H1 (cell line): ENCODE results near the gene YAF2. TPM values are rescaled to one million over a fixed set of nuclear protein-coding genes. Genes with fewer than 3 reads are reported as not detected.

Experiments
- CTCF ChIA-PET: fragments of 300-600 bp; sonication (Branson Sonifier 250); formaldehyde crosslinking; loops from one replicate; lab custom pipeline; 2021; ENCODE audit not compliant: partially characterized antibody; lab: Charles Lee
- POLR2A ChIA-PET: fragments of 300-600 bp; sonication (Branson Sonifier 250); formaldehyde crosslinking; loops from one replicate; lab custom pipeline; 2021; ENCODE audit warnings: inconsistent platforms; ENCODE audit not compliant: partially characterized antibody; lab: Charles Lee
- DNase-seq, 2 experiments: peaks; one replicate each; pipeline versions ENCODE4 v3.0.0 to v3.0.0-alpha.2; 2010 to 2022; ENCODE audit warnings: low spot score in 2 of 2, low read depth in 1 of 2, mixed read lengths in 1 of 2
- FAIRE-seq: peaks from 2 replicates; lab custom pipeline; 2011; peaks lifted over from hg19 to GRCh38; lab: Jason Lieb, UNC
- H2AFZ ChIP-seq: 2 replicates; pipeline ENCODE4 v1.8.1; 2012; ENCODE audit warnings: low read length, inconsistent platforms
- H2AK5ac ChIP-seq: 2 replicates; pipeline ENCODE4 v1.6.1; 2013; ENCODE audit warnings: low read depth, low read length
- H2BK120ac ChIP-seq: replicated peaks from 2 replicates; pipeline ENCODE3; 2013; ENCODE audit warnings: low read depth, low read length, inconsistent platforms
- H2BK12ac ChIP-seq: 2 replicates; pipeline ENCODE4 v1.6.1; 2013; ENCODE audit warnings: low read depth, low read length
- H2BK15ac ChIP-seq: 2 replicates; pipeline ENCODE4 v1.6.1; 2013; ENCODE audit warnings: low read length
- H2BK20ac ChIP-seq: 2 replicates; pipeline ENCODE4 v1.6.1; 2013; ENCODE audit warnings: low read length
- H2BK5ac ChIP-seq: 2 replicates; pipeline ENCODE4 v1.6.1; 2013; ENCODE audit warnings: low read depth, low read length
- H3K14ac ChIP-seq: 2 replicates; pipeline ENCODE4 v1.6.1; 2013; ENCODE audit warnings: inconsistent platforms; ENCODE audit not compliant: insufficient read length
- H3K18ac ChIP-seq: 2 replicates; pipeline ENCODE4 v1.6.1; 2013; ENCODE audit warnings: low read length; ENCODE audit errors: extremely low read depth
- H3K23ac ChIP-seq: 2 replicates; pipeline ENCODE4 v1.6.1; 2013; ENCODE audit warnings: inconsistent platforms; ENCODE audit not compliant: insufficient read length
- H3K23me2 ChIP-seq: 2 replicates; pipeline ENCODE4 v1.6.1; 2013; ENCODE audit warnings: low read depth, low read length
- H3K27ac ChIP-seq: 2 replicates; pipeline ENCODE4 v1.6.1; 2011; ENCODE audit warnings: low read depth, low read length, inconsistent platforms
- H3K27me3 ChIP-seq, 4 experiments: replicated peaks in 1 of 4; 1 replicate in 1 of 4; 2 replicates in 3 of 4; pipeline versions ENCODE4 v1.6.1 to v1.8.1; 2011 to 2013; ENCODE audit warnings: low read length in 3 of 4, mild to moderate bottlenecking in 3 of 4, inconsistent platforms in 2 of 4, mixed read lengths in 2 of 4, moderate library complexity in 1 of 4; ENCODE audit not compliant: control insufficient read depth in 3 of 4, insufficient read depth in 3 of 4; ENCODE audit errors: extremely low read depth in 1 of 4
- H3K36me3 ChIP-seq, 4 experiments: 2 replicates each; pipeline versions ENCODE4 v1.6.1 to v1.8.1; 2011 to 2013; ENCODE audit warnings: mild to moderate bottlenecking in 4 of 4, low read length in 3 of 4, moderate library complexity in 2 of 4, control low read depth in 1 of 4, inconsistent platforms in 1 of 4; ENCODE audit not compliant: insufficient read depth in 4 of 4, control insufficient read depth in 2 of 4
- H3K4ac ChIP-seq: replicated peaks from 2 replicates; pipeline ENCODE3; 2013; ENCODE audit warnings: low read length, low read depth, mixed read lengths, inconsistent platforms; ENCODE audit not compliant: insufficient read length
- H3K4me1 ChIP-seq, 4 experiments: replicated peaks in 1 of 4; 1 replicate in 1 of 4; 2 replicates in 3 of 4; pipeline versions ENCODE4 v1.6.1 to v1.8.1; 2011 to 2013; ENCODE audit warnings: low read length in 3 of 4, inconsistent platforms in 2 of 4, mixed read lengths in 1 of 4; ENCODE audit not compliant: insufficient read depth in 4 of 4, control insufficient read depth in 3 of 4
- H3K4me2 ChIP-seq, 2 experiments: 2 replicates each; pipeline versions ENCODE4 v1.6.1 to v1.8.1; 2011 to 2013; ENCODE audit warnings: low read depth in 2 of 2, low read length in 2 of 2, control low read depth in 1 of 2, inconsistent platforms in 1 of 2, mild to moderate bottlenecking in 1 of 2; ENCODE audit not compliant: insufficient read depth in 1 of 2
- H3K4me3 ChIP-seq, 4 experiments: fragments of 200-600, 300-600 bp in 1 of 4; sonication (generic), shearing (Covaris generic), sonication (Bioruptor Twin) in 1 of 4; 2 replicates each; pipeline versions ENCODE4 v1.5.1 to v1.8.1; 2011 to 2016; ENCODE audit warnings: low read length in 4 of 4, low read depth in 3 of 4, control low read depth in 2 of 4, inconsistent platforms in 2 of 4, mild to moderate bottlenecking in 2 of 4, mixed read lengths in 1 of 4, moderate library complexity in 1 of 4; ENCODE audit not compliant: insufficient read depth in 2 of 4; ENCODE audit errors: extremely low read depth in 1 of 4
- H3K56ac ChIP-seq: replicated peaks from 2 replicates; pipeline ENCODE3; 2013; ENCODE audit warnings: low read depth, mild to moderate bottlenecking, mixed read lengths, low read length, inconsistent platforms; ENCODE audit not compliant: insufficient read length
- H3K79me1 ChIP-seq: 2 replicates; pipeline ENCODE4 v1.6.1; 2013; ENCODE audit warnings: low read depth, low read length, control low read depth
- H3K79me2 ChIP-seq, 2 experiments: 2 replicates each; pipeline versions ENCODE4 v1.6.1 to v1.8.1; 2012 to 2013; ENCODE audit warnings: low read length in 2 of 2, mild to moderate bottlenecking in 2 of 2, inconsistent platforms in 1 of 2; ENCODE audit not compliant: insufficient read depth in 2 of 2, control insufficient read depth in 1 of 2
- H3K9ac ChIP-seq, 4 experiments: replicated peaks in 1 of 4; 1 replicate in 1 of 4; 2 replicates in 3 of 4; pipeline versions ENCODE4 v1.6.1 to v1.8.1; 2011 to 2013; ENCODE audit warnings: low read depth in 3 of 4, low read length in 3 of 4, control low read depth in 2 of 4, mild to moderate bottlenecking in 2 of 4, moderate library complexity in 2 of 4, inconsistent platforms in 1 of 4; ENCODE audit errors: extremely low read depth in 1 of 4
- H3K9me3 ChIP-seq, 2 experiments: 2 replicates each; pipeline versions ENCODE4 v1.6.1 to v1.8.1; 2012 to 2013; ENCODE audit warnings: mild to moderate bottlenecking in 2 of 2, moderate library complexity in 2 of 2, control low read depth in 1 of 2, inconsistent platforms in 1 of 2, low read depth in 1 of 2, low read length in 1 of 2, mixed read lengths in 1 of 2; ENCODE audit not compliant: insufficient read depth in 2 of 2
- H4K20me1 ChIP-seq, 2 experiments: replicated peaks in 1 of 2; 2 replicates each; pipeline versions ENCODE3 to v1.8.1; 2011 to 2013; ENCODE audit warnings: inconsistent platforms in 2 of 2, low read length in 2 of 2, mild to moderate bottlenecking in 1 of 2; ENCODE audit not compliant: insufficient read depth in 2 of 2, control insufficient read depth in 1 of 2
- H4K5ac ChIP-seq: 2 replicates; pipeline ENCODE4 v1.6.1; 2013; ENCODE audit warnings: low read length, low read depth, mixed read lengths, inconsistent platforms; ENCODE audit not compliant: insufficient read length
- H4K8ac ChIP-seq: 2 replicates; pipeline ENCODE4 v1.8.0; 2013; ENCODE audit warnings: mild to moderate bottlenecking, moderate library complexity, low read length, inconsistent platforms; ENCODE audit not compliant: insufficient read depth; ENCODE audit errors: extremely low read depth
- H4K91ac ChIP-seq: replicated peaks from 2 replicates; pipeline ENCODE3; 2013; ENCODE audit warnings: low read length, mixed read lengths, inconsistent platforms; ENCODE audit not compliant: insufficient read length
- ASH2L ChIP-seq: fragments of 200-600, 300-600 bp; sonication (generic); IDR thresholded peaks from one replicate; pipeline ENCODE4 v1.7.1; 2017; ENCODE audit warnings: low read length
- CHD1 ChIP-seq: IDR thresholded peaks from 2 replicates; pipeline ENCODE4 v1.6.1; 2012; ENCODE audit warnings: low read depth, low read length, improper control_type of control experiment
- CHD2 ChIP-seq: IDR thresholded peaks from 2 replicates; pipeline ENCODE4 v1.6.1; 2012; ENCODE audit warnings: low read length, improper control_type of control experiment
- POLR2A ChIP-seq, 2 experiments: IDR thresholded peaks; 1 replicate in 1 of 2; 2 replicates in 1 of 2; pipeline ENCODE4 v1.6.1; 2011; ENCODE audit warnings: low read depth in 2 of 2, low read length in 2 of 2, mild to moderate bottlenecking in 2 of 2; ENCODE audit errors: control extremely low read depth in 1 of 2
- RBBP5 ChIP-seq: IDR thresholded peaks from 2 replicates; pipeline ENCODE4 v1.7.1; 2012; ENCODE audit warnings: low read depth, mild to moderate bottlenecking, inconsistent platforms, low read length, moderate library complexity, borderline replicate concordance
- SAP30 ChIP-seq: fragments of 300-600 bp; sonication (generic); IDR thresholded peaks from 2 replicates; pipeline ENCODE4 v1.7.1; 2012; ENCODE audit warnings: low read length, moderate library complexity, mild to moderate bottlenecking, inconsistent platforms; ENCODE audit not compliant: insufficient read depth, insufficient replicate concordance
- SP1 ChIP-seq: IDR thresholded peaks from 2 replicates; pipeline ENCODE4 v1.6.1; 2011; ENCODE audit warnings: low read depth, low read length
- SRF ChIP-seq: IDR thresholded peaks from 2 replicates; pipeline ENCODE4 v1.6.1; 2011; ENCODE audit warnings: mild to moderate bottlenecking, low read depth, low read length, moderate library complexity
- TAF1 ChIP-seq: IDR thresholded peaks from 2 replicates; pipeline ENCODE4 v1.6.1; 2011; ENCODE audit warnings: mild to moderate bottlenecking, low read depth, low read length
- YY1 ChIP-seq: IDR thresholded peaks from 2 replicates; pipeline ENCODE4 v1.6.1; 2011; ENCODE audit warnings: low read depth, mild to moderate bottlenecking, low read length
- WGBS, 2 experiments: shearing (Covaris generic) in 1 of 2; methylation state at CpG; one replicate each; pipeline versions ENCODE4 v1.1.6 to v1.1.7; 2013 to 2015; ENCODE audit warnings: low lambda C conversion rate in 2 of 2, mixed read lengths in 2 of 2, inconsistent platforms in 1 of 2, low coverage in 1 of 2, missing lambda C conversion rate in 1 of 2; ENCODE audit not compliant: insufficient replicate concordance in 2 of 2, insufficient coverage in 1 of 2, insufficient read length in 1 of 2; ENCODE audit errors: extremely low coverage in 1 of 2, missing lambda C conversion rate in 1 of 2; 5-methylcytosine and 5-hydroxymethylcytosine counted together
- polyA plus RNA-seq, 7 experiments: library from polyadenylated mRNA; depleted of rRNA in 3 of 7; stranded (reverse) in 5 of 7; unstranded in 2 of 7; fragments of >200 nt in 5 of 7; fragments of 200-250 nt in 2 of 7; gene quantifications; 1 replicate in 5 of 7; 2 replicates in 1 of 7; 4 replicates in 1 of 7; pipeline versions ENCODE4 v1.2.1 to v1.2.3, GENCODE V29; 2011 to 2013; ENCODE audit warnings: missing spikeins in 2 of 7, mixed read lengths in 2 of 7
- total RNA-seq: library from RNA; stranded (reverse); fragmentation: NEBNext Ultra II Directional; extraction: Animal tissue kit (Norgen Biotek cat#: 25700); gene quantifications from 2 replicates; pipeline ENCODE4 v1.2.1, GENCODE V29; 2021

YAF2 gene
- total and polyA plus RNA-seq, 2 of the 8 experiments (the other 6 are each of a cell fraction or from before 2014, with no cell fraction given): 0.50 to 2.2 TPM

DNA sequence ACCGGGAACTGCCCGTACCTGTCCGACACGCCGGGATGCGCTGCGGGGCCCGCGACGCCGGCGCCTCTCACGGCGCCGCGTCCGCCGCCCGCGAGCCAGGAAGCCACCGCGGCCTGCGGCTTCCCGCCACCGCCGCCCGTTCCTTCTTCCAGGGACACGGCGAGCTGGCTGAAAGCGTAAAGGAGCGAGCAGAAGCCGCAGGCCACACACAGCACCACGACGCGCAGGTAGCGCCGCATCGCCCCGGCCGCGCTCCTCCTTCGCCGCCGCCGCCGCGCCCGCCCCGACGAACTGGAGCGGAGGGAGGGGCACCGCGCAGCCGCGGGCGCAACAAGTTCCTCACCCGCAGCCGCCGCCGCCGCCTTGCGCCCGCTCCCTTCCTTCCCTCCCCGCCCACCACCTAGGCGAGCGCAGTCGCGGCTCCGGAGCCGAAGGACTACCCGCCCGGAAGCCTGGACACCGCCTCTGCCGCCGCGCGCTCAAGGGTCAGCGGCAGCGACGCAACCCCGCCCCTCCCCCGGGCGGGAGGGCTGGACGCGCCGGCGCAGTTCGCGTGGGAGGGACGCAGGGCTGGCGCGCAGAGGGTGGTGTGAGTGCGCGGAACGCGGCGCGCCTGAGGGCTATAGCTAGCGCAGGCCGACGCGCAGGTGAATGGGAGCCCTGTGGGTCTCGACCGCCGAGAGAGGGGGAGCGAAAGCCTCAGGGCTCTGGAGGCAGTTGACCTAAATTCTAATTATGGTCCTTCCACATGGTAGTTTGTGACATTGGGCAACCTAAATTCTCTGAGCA, 93.4 kb downstream of the YAF2 start, which contains the start of gene GXYLT1:
GXYLT1 (minus strand) TSS at position 467 of the 789 bp plus-strand sequence; CDS start at position 239, 228 bp downstream.
- Histone ChIP-seq H4K8ac (peak within 1 kb of the TSS; percentile 87), H3K4me3 (peak within 1 kb of the TSS; percentile 60 to 83 (median 80)), H2BK15ac (peak within 1 kb of the TSS; percentile 84; the same call in 1 of the 2 replicates), H3K4me1 (peaks cover 4 to 12% (median 8%) of the 10 kb centered on the region in 4 experiments; a peak in 5 of 7 replicates), H3K14ac (no peak within 1 kb of the TSS), H3K23me2 (peaks cover 11% of the 10 kb centered on the region), H2BK5ac (peak within 1 kb of the TSS; percentile 64; the same call in 1 of the 2 replicates), H2BK12ac (peak within 1 kb of the TSS; percentile 68), H3K36me3 (no peaks in the 10 kb centered on the region), H4K20me1 (peaks cover 2 to 12% of the 10 kb centered on the region in 2 experiments), H3K18ac (peak within 1 kb of the TSS; percentile 78), H2BK120ac (no peak within 1 kb of the TSS), H3K4ac (peak within 1 kb of the TSS; percentile 22), H3K27ac (no peak within 1 kb of the TSS; the same call in 1 of the 2 replicates), H4K5ac (no peak within 1 kb of the TSS), H3K4me2 (peak within 1 kb of the TSS; percentile 83 to 99), H2AK5ac (no peak within 1 kb of the TSS), H3K56ac (no peak within 1 kb of the TSS), H3K23ac (no peak within 1 kb of the TSS), H2BK20ac (peak within 1 kb of the TSS; percentile 62; the same call in 1 of the 2 replicates), H3K9ac (peak within 1 kb of the TSS; percentile 45 to 92 (median 65)), H2AFZ (peak within 1 kb of the TSS; percentile 82), H3K27me3 (peaks cover 0 to 11% (median 0%) of the 10 kb centered on the region in 4 experiments; a peak in 3 of 7 replicates), H3K79me1 (peaks cover 4% of the 10 kb centered on the region; the same call in 1 of the 2 replicates), H4K91ac (no peak within 1 kb of the TSS), H3K79me2 (peaks cover 3 to 36% of the 10 kb centered on the region in 2 experiments; a peak in 3 of 4 replicates), H3K9me3 (no peaks in the 10 kb centered on the region)
- CTCF ChIA-PET: interaction anchor here (0.6 to 1.6 kb wide), 6 partner anchors 10 to 227 kb away, joined by 3 to 5 read pairs (median 3); no protein-coding TSS in a partner anchor
- DNase-seq (peak; percentile 65 to 85), FAIRE-seq (no peak)
- WGBS, 2 experiments: 7% methylated on average over 62 of the region's 106 CpGs; no CpG with 5 or more reads in 1 of the 2 experiments
- POLR2A ChIA-PET: interaction anchor here (0.7 to 1.4 kb wide), 5 partner anchors 95 to 617 kb away, joined by 3 to 6 read pairs (median 3); partner anchors contain the start of genes PPHLN1 and ZCRB1
- TF ChIP-seq CHD2: peak; percentile 42; the same call in 1 of the 2 replicates
- peak; percentile 72 to 75 for TF ChIP-seq POLR2A (IDR thresholded peaks at IDR 0.05; ENCODE audit: control extremely low read depth in 1 of 2, low read depth in 2 of 2, low read length in 2 of 2)
- TF ChIP-seq RBBP5: peak; percentile 91
- no peak for TF ChIP-seq CHD1
- TF ChIP-seq SAP30: no peak
- TF ChIP-seq TAF1: peak; percentile 67
- TF ChIP-seq SRF: no peak
- peak; percentile 84 for TF ChIP-seq ASH2L
- no peak for TF ChIP-seq SP1
- TF ChIP-seq YY1: 0 out of 2 replicates have a peak, but pooled peaks have one; percentile 9
